PC-3 (cell line): ENCODE measurements around the gene CTCFL. TPM values are rescaled to one million over a fixed set of nuclear protein-coding genes. Genes with fewer than 3 reads are reported as not detected.

Source experiments
- ATAC-seq: fragments of 200-7000 bp; cut with Tn5 transposase; 2 replicates; pipeline ENCODE4 v1.9.1; 2020; ENCODE audit warnings: mild to moderate bottlenecking, moderate library complexity
- BruUV-seq: library from RNA; stranded (reverse); fragments of 400-500 nt; replicated peaks from 2 replicates; lab custom pipeline; 2021; lab: Mats Ljungman, UMichigan
- CTCF ChIA-PET: fragments of 300-600 bp; sonication (Branson Sonifier 250); formaldehyde crosslinking; loops from one replicate; lab custom pipeline; 2022; ENCODE audit warnings: antibody characterized with exemption; lab: Charles Lee
- POLR2A ChIA-PET: fragments of 300-600 bp; sonication (Branson Sonifier 250); formaldehyde crosslinking; loops from one replicate; lab custom pipeline; 2022; ENCODE audit warnings: antibody characterized with exemption; ENCODE audit not compliant: unreplicated experiment; lab: Charles Lee
- DNase-seq: peaks from one replicate; pipeline ENCODE4 v3.0.0-alpha.2; 2015
- H2AFZ ChIP-seq: fragments of 300-600 bp; sonication (generic); 2 replicates; pipeline ENCODE4 v1.6.0; 2016; ENCODE audit warnings: antibody characterized with exemption, low read length
- H3F3A ChIP-seq: fragments of 300-600 bp; sonication (generic); one replicate; pipeline ENCODE4 v1.6.0; 2017; ENCODE audit warnings: antibody characterized with exemption, low read length, control low read depth, mild to moderate bottlenecking; ENCODE audit not compliant: unreplicated experiment
- H3K27ac ChIP-seq: fragments of 300-600 bp; sonication (generic); 2 replicates; pipeline ENCODE4 v1.5.1; 2016; ENCODE audit warnings: mild to moderate bottlenecking, low read length
- H3K27me3 ChIP-seq: fragments of 300-600 bp; sonication (generic); 2 replicates; pipeline ENCODE4 v1.6.1; 2016; ENCODE audit warnings: low read length, mixed read lengths
- H3K36me3 ChIP-seq: fragments of 300-600 bp; sonication (generic); 2 replicates; pipeline ENCODE4 v1.6.1; 2016; ENCODE audit warnings: low read depth, mixed run types, low read length, mixed read lengths
- H3K4me1 ChIP-seq: fragments of 300-600 bp; sonication (generic); 2 replicates; pipeline ENCODE4 v1.5.1; 2016; ENCODE audit warnings: low read length; ENCODE audit not compliant: insufficient read depth
- H3K4me2 ChIP-seq: fragments of 300-600 bp; sonication (generic); 2 replicates; pipeline ENCODE4 v1.6.0; 2016; ENCODE audit warnings: low read length
- H3K4me3 ChIP-seq: fragments of 300-600 bp; sonication (generic); 2 replicates; pipeline ENCODE4 v1.5.1; 2016; ENCODE audit warnings: mild to moderate bottlenecking, low read length, mixed read lengths
- H3K79me2 ChIP-seq: fragments of 300-600 bp; sonication (generic); 2 replicates; pipeline ENCODE4 v1.6.1; 2017; ENCODE audit warnings: low read length, mixed read lengths
- H3K9ac ChIP-seq: fragments of 300-600 bp; sonication (generic); 2 replicates; pipeline ENCODE4 v1.6.0; 2016; ENCODE audit warnings: mild to moderate bottlenecking, low read length
- H3K9me2 ChIP-seq: fragments of 300-600 bp; sonication (generic); replicated peaks from 2 replicates; pipeline ENCODE4 v1.6.1; 2016; ENCODE audit warnings: mixed run types, low read length, mixed read lengths
- H3K9me3 ChIP-seq: fragments of 300-600 bp; sonication (generic); 2 replicates; pipeline ENCODE4 v1.6.1; 2016; ENCODE audit warnings: low read length, mixed read lengths
- H4K20me1 ChIP-seq: fragments of 300-600 bp; sonication (generic); 2 replicates; pipeline ENCODE4 v1.6.1; 2016; ENCODE audit warnings: low read length, mixed read lengths
- EZH2 ChIP-seq: fragments of 300-600 bp; sonication (generic); IDR thresholded peaks from one replicate; pipeline ENCODE4 v1.6.1; 2017; ENCODE audit warnings: antibody characterized with exemption, mild to moderate bottlenecking, low read length; ENCODE audit not compliant: unreplicated experiment
- EZH2phosphoT487 ChIP-seq: fragments of 300-600 bp; sonication (generic); IDR thresholded peaks from 2 replicates; pipeline ENCODE4 v1.6.1; 2018; ENCODE audit warnings: mild to moderate bottlenecking, antibody characterized with exemption, low read length, borderline replicate concordance
- intact Hi-C: fragments of 100-400 bp; cut with micrococcal nuclease; formaldehyde crosslinking; loops from 2 replicates; pipeline ENCODE4 v1.9.0; 2023
- total RNA-seq: library from RNA; depleted of rRNA; stranded (reverse); fragments of >200 nt; gene quantifications from 2 replicates; pipeline ENCODE4 v1.2.3, GENCODE V29; 2014
- TF ChIP-seq, protein P1 (sequence below): fragments of 300-600 bp; sonication (generic); conservative IDR thresholded peaks from 2 replicates; pipeline ENCODE4 v1.5.1; 2017; ENCODE audit warnings: antibody characterized with exemption, low read depth, mild to moderate bottlenecking, low read length

The CTCFL gene
- total RNA-seq, 1 experiment from 2014 or later: not detected

- CTCF ChIA-PET: no interaction called here
- no peaks in the 10 kb centered on the region for H3K36me3 ChIP-seq
- H3K9me2 ChIP-seq: no peaks in the 10 kb centered on the region
- no peaks in the 10 kb centered on the region for H3K79me2 ChIP-seq
- no peaks in the 10 kb centered on the region for H3K4me1 ChIP-seq
- no peaks in the 10 kb centered on the region for H4K20me1 ChIP-seq
- no peak overlapping the region for H3K4me2 ChIP-seq
- H3K9ac ChIP-seq: no peak overlapping the region
- no peak overlapping the region for H3K27ac ChIP-seq
- no peak for DNase-seq
- ATAC-seq: no peak
- peaks cover 34% of the 10 kb centered on the region for H3K27me3 ChIP-seq
- POLR2A ChIA-PET: no interaction called here
- intact Hi-C loops: no loop called here
- H3K9me3 ChIP-seq: no peaks in the 10 kb centered on the region
- TF ChIP-seq EZH2phosphoT487 (no peak), EZH2 (no peak)
- TF ChIP-seq, protein P1, sequence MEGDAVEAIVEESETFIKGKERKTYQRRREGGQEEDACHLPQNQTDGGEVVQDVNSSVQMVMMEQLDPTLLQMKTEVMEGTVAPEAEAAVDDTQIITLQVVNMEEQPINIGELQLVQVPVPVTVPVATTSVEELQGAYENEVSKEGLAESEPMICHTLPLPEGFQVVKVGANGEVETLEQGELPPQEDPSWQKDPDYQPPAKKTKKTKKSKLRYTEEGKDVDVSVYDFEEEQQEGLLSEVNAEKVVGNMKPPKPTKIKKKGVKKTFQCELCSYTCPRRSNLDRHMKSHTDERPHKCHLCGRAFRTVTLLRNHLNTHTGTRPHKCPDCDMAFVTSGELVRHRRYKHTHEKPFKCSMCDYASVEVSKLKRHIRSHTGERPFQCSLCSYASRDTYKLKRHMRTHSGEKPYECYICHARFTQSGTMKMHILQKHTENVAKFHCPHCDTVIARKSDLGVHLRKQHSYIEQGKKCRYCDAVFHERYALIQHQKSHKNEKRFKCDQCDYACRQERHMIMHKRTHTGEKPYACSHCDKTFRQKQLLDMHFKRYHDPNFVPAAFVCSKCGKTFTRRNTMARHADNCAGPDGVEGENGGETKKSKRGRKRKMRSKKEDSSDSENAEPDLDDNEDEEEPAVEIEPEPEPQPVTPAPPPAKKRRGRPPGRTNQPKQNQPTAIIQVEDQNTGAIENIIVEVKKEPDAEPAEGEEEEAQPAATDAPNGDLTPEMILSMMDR: no peak
- no peak overlapping the region for H2AFZ ChIP-seq
- H3K4me3 ChIP-seq: no peak overlapping the region
- no peaks in the 10 kb centered on the region for H3F3A ChIP-seq
- BruUV-seq: no TSS peak
These were observed 44.3 kb downstream of the CTCFL start for GRCh38 chr20:57480444-57481160.

GRCh38 chr20:57479196-57479595, 45.7 kb downstream of the CTCFL start:
- Histone ChIP-seq H3K79me2 (no peaks in the 10 kb centered on the region), H3F3A (no peaks in the 10 kb centered on the region), H3K9me3 (no peaks in the 10 kb centered on the region), H3K4me1 (no peaks in the 10 kb centered on the region), H3K36me3 (no peaks in the 10 kb centered on the region), H3K27ac (no peak overlapping the region), H3K9ac (no peak overlapping the region), H3K9me2 (no peaks in the 10 kb centered on the region), H3K27me3 (peaks cover 38% of the 10 kb centered on the region), H4K20me1 (no peaks in the 10 kb centered on the region), H3K4me2 (no peak overlapping the region), H2AFZ (no peak overlapping the region), H3K4me3 (no peak overlapping the region)
- intact Hi-C loops: no loop called here
- no TSS peak for BruUV-seq
- CTCF ChIA-PET: no interaction called here
- no peak for TF ChIP-seq EZH2
- TF ChIP-seq, protein P1: no peak
- no peak for TF ChIP-seq EZH2phosphoT487
- ATAC-seq (no peak), DNase-seq (no peak)
- POLR2A ChIA-PET: no interaction called here

DNA sequence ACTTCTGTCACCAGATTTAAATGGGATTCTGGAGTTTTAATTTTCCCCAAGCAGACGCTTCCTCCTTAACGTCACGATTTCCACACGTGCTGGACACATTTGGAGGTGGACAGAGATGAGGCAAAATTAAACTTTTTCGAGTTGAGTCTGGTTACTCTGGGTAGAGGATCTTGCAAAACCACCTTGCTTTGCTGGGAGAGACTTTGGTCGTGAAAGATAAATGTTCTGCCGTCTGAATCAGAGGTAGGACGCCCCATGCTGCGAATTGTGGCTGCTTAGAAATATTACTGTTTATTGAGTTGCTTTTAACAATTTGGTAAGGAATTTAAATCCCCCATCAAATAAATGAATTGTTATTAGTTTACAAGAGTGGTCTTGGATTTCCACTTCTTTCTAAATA, 46.8 kb downstream of the CTCFL start:
- BruUV-seq: no TSS peak
- CTCF ChIA-PET: no interaction called here
- peak overlapping the region; percentile 14; the same call in 1 of the 2 replicates for H2AFZ ChIP-seq

More for the DNA sequence above, 46.8 kb downstream of the CTCFL start:
- Histone ChIP-seq H3K4me2 (peak overlapping the region; percentile 24; the same call in 1 of the 2 replicates), H3K9ac (no peak overlapping the region), H3K9me2 (no peaks in the 10 kb centered on the region), H4K20me1 (no peaks in the 10 kb centered on the region), H3F3A (no peaks in the 10 kb centered on the region), H3K27me3 (peaks cover 38% of the 10 kb centered on the region), H3K27ac (no peak overlapping the region), H3K4me3 (no peak overlapping the region), H3K4me1 (no peaks in the 10 kb centered on the region), H3K79me2 (no peaks in the 10 kb centered on the region), H3K36me3 (no peaks in the 10 kb centered on the region), H3K9me3 (no peaks in the 10 kb centered on the region)
- no peak for DNase-seq
- POLR2A ChIA-PET: no interaction called here
- intact Hi-C loops: no loop called here
- TF ChIP-seq EZH2: no peak
- ATAC-seq: no peak
